AG04449 (cell line): ENCODE results near the gene TCF19.

ENCODE experiments used
- CTCF ChIA-PET: fragments of 350-600 bp; formaldehyde crosslinking; extraction: SDS; loops from one replicate; lab custom pipeline; 2021; ENCODE audit warnings: antibody characterized with exemption; lab: Yijun Ruan, JAX
- POLR2A ChIA-PET: fragments of 400-600, 350-600 bp; formaldehyde crosslinking; extraction: SDS; loops from one replicate; lab custom pipeline; 2020; ENCODE audit warnings: antibody characterized with exemption, inconsistent platforms; lab: Yijun Ruan, JAX
- DNase-seq: peaks from one replicate; pipeline ENCODE4 v3.0.0-alpha.2; 2010; ENCODE audit warnings: low read depth, low spot score
- H3K4me3 ChIP-seq: 2 replicates; pipeline ENCODE4 v1.5.1; 2011; ENCODE audit warnings: low read depth, mild to moderate bottlenecking, control low read depth, low read length
- TF ChIP-seq, protein P1 (sequence below): IDR thresholded peaks from one replicate; pipeline ENCODE4 v1.5.1; 2011; ENCODE audit warnings: mild to moderate bottlenecking, moderate library complexity, low read length, control low read depth, inconsistent platforms; ENCODE audit not compliant: insufficient read depth; ENCODE audit errors: missing control alignments

Gene TCF19, protein sequence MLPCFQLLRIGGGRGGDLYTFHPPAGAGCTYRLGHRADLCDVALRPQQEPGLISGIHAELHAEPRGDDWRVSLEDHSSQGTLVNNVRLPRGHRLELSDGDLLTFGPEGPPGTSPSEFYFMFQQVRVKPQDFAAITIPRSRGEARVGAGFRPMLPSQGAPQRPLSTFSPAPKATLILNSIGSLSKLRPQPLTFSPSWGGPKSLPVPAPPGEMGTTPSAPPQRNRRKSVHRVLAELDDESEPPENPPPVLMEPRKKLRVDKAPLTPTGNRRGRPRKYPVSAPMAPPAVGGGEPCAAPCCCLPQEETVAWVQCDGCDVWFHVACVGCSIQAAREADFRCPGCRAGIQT

DNA sequence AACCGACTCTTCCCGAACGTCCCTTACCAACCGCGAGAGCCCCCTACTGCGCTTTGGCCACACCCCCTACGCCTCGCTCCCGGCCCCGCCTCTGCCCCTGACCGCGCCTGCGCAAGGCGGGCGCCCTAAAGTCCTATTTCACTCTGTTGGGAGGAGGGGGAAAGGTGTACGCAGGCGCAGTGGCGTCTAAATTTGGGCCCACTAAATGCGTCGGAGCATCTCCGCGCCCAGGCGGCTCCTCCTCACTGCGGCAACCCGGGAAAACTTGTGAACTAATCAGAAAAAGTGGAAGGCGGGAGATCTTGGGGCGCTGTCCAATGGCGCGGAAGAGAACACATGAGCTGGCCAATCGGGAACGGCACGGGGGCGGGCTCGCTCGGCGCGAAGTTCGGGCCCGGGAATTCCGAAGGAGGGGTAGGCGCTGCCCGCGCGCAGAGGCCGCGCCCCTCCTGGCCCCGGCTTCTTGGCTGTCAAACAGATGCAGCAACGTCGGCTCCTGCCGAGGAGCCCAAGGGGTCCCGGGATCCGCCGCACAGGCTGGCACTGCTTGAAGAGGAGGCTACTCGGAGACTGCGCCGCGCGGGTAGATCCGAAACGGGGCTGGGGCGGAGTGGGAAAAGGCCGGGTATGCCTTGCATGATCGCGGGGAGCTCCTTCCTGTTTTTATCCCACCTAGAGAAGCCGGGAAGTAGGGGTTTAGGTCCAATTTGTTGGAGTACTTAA, at the start of gene TCF19:
TCF19 (plus strand) TSS at position 450 of the 723 bp plus-strand sequence. CDS start 881 bp downstream, outside the sequence.
- CTCF ChIA-PET = interaction anchor here (0.9 to 4.2 kb wide), 13 partner anchors 9 to 244 kb away, joined by 3 to 24 read pairs (median 5); partner anchors contain the start of gene PSORS1C2

DNA sequence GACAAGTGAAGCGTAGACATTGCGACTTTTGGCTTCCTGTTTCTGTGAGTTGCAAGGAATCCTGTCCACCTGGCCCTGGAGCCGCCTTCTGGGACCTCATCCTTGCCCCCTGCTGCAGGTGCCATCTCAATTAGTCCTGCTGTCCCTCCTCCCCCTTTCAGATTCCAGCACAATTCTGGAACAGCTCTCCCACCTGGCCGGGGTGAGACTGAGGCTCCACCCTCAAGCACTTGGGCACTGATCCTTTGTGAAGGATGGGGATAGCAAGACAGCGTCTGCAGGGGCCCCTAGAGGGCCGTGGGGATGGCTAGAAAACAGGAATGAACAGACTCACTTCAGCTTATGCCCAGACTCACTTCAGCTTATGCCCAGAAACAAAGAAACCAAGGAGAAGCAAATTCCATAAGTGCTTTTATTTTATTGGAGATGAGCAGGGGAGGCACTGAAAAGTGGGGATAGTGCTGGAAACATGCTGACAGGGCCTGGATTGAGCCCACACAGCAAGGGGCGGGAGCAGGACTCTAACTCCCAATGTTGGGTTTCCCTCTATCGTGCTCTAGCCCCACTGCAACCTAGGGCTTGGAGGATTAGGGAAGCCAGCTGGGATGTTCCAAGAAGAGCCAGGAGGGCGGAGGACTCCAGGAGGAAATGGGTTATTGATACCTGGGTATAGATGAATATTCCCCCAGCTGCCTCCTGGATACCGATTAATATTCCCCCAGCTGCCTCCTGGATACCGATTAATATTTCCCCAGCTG, 47.4 kb upstream of the TCF19 start:
- DNase-seq = no peak
- CTCF ChIA-PET = interaction anchor here (0.7 to 11.8 kb wide), 6 partner anchors 9 to 196 kb away, joined by 3 to 162 read pairs (median 4); partner anchors contain the start of gene VARS2
- POLR2A ChIA-PET = no interaction called here
- TF ChIP-seq, protein P1, sequence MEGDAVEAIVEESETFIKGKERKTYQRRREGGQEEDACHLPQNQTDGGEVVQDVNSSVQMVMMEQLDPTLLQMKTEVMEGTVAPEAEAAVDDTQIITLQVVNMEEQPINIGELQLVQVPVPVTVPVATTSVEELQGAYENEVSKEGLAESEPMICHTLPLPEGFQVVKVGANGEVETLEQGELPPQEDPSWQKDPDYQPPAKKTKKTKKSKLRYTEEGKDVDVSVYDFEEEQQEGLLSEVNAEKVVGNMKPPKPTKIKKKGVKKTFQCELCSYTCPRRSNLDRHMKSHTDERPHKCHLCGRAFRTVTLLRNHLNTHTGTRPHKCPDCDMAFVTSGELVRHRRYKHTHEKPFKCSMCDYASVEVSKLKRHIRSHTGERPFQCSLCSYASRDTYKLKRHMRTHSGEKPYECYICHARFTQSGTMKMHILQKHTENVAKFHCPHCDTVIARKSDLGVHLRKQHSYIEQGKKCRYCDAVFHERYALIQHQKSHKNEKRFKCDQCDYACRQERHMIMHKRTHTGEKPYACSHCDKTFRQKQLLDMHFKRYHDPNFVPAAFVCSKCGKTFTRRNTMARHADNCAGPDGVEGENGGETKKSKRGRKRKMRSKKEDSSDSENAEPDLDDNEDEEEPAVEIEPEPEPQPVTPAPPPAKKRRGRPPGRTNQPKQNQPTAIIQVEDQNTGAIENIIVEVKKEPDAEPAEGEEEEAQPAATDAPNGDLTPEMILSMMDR = no peak
- H3K4me3 ChIP-seq = no peak overlapping the region

More for the DNA sequence above, at the start of gene TCF19:
- POLR2A ChIA-PET = interaction anchor here (0.7 to 2.2 kb wide), 6 partner anchors 11 to 151 kb away, joined by 3 to 8 read pairs (median 4); no protein-coding TSS in a partner anchor
- peak within 1 kb of the TSS; percentile 84 for H3K4me3 ChIP-seq
- TF ChIP-seq, protein P1 = no peak
- DNase-seq = peak; percentile 91

DNA sequence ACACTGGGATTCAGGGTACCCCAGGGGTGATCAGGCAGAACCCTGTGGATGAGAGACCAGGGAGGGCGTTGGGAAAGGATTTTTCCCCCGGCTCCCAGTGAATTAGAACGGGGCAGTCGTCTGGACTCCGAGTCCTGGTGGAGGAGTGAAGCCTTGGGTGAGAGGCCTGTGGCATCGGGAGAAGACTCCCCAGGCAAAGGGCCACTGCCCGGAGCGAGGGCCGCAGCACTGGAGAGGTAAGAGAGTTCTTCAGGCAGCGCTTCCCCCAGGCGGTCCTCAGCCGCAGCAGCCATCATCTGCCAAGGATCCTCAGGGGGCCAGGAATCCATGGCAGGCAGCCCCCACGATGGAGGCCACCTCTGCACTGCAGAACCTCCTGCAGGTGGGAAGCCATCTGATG, 46.7 kb upstream of the TCF19 start:
- no peak for DNase-seq
- TF ChIP-seq, protein P1 = no peak
- H3K4me3 ChIP-seq = no peak overlapping the region
- CTCF ChIA-PET = interaction anchor here (1.4 to 11.8 kb wide), 4 partner anchors 10 to 31 kb away, joined by 3 to 162 read pairs (median 18); no protein-coding TSS in a partner anchor
- POLR2A ChIA-PET = no interaction called here

DNA sequence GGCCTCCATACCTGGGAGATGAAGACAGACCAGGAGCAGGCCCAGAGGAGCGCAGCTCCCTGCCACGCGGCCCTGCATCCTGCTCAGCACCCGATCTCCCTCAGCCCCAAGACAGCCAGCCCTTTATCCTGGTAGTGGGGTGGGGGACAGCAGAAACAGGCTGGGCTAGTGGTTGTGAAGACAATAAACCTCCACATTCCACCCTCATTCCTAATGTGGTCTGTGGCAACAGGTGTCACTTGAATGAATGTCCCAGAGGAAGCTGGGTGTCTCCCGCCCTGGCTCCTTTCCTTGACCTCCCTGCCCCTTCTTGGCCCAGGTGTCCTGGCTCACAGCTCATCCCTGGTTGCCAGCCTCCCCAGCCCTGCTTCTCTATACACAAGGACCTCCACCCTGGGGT, 45.9 kb upstream of the TCF19 start, which contains the start of gene C6orf15:
C6orf15 (minus strand) TSS at position 98 of the 400 bp plus-strand sequence; CDS start at position 78, 20 bp downstream.
- H3K4me3 ChIP-seq = no peak within 1 kb of the TSS
- CTCF ChIA-PET = interaction anchor here (1.4 to 11.8 kb wide), 6 partner anchors 10 to 43 kb away, joined by 3 to 162 read pairs (median 12); no protein-coding TSS in a partner anchor
- POLR2A ChIA-PET = no interaction called here
- no peak for DNase-seq
- TF ChIP-seq, protein P1 = no peak

DNA sequence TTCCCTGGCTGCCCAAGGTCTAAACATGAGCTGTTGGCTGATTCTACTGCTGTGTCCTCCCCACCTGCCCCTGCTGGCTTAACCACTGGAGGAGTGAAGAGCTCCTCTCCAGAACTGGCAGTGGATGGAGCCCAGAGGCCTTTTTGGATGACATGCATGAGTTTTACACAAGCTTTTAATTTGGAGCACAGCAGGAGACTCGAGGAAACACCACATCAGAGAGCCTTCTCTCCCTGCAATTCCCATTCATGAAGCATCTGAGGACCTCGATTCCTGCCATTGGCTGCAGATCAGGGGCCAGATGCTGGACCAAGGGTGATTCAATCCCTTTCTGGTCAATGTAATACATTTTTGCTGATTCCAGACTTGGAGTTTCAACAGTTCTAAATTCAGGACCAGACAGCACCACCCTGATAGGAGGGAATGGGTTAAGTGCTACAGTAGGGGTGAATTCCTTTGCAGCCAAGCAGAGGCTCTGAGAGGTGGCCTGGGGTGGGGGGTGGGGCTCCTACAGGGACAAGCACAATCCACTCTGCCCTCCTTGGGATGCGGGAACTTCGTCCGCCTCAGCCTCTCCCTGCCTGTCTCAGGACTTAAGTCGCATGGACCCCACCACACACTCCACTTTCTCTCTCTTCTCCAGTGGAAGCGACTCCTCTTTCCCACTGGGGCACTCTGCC, 44.4 kb upstream of the TCF19 start:
- ChIA-PET POLR2A (interaction anchor here (0.6 kb wide), 1 partner anchor 716 kb away, joined by 3 read pairs; no protein-coding TSS in a partner anchor), CTCF (interaction anchor here (0.7 to 11.8 kb wide), 11 partner anchors 13 to 286 kb away, joined by 3 to 162 read pairs (median 8); partner anchors contain the start of gene VARS2)
- H3K4me3 ChIP-seq = no peak overlapping the region
- peak; percentile 9 for DNase-seq
- TF ChIP-seq, protein P1 = no peak
